ENCODE measurements around the gene KAT5. TPM values are rescaled to one million over a fixed set of nuclear protein-coding genes. Genes with fewer than 3 reads are reported as not detected.

KAT5 gene
- total RNA-seq, 4 donors from 2014 or later, result 68.9 to 96.0 (median 85.7) TPM

DNA sequence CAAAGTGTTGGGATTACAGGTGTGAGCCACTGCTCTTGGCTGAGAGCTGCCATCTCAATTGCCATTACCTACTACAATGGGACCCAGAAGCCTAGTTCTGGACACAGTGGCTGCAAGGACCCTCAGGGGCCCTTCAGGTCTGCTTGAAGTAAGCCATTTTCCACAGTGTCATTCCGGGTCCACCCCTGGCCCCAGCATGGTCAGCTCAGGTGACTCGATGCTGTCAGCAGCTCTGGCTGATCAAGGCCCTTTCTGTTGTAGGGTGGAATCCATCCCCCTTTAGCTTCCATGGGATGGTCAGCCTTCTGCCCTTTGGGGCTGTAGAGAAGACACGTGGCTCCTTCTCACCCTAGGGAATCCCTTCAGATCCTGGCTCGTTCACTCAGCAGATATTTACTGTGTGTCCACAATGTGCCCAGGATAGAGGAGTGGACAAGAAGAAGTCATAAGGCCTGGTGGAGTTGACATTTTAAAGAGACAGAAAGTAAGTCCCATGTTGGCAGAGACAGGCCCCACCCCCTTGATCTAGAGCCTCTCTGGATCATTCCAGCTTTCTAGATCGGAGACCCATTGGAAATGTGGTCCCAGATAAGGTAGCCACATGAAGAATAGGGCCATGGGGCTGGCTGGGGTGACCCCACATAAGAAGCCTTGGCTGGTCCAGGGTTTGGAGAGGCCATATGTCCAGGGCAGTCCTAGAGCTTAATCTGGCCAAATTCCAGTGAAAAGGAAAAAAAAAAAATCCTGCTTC, 15.1 kb upstream of the KAT5 start:
- TF ChIP-seq POLR2A (IDR thresholded peaks at IDR 0.05), result no peak
- TF ChIP-seq, protein P1, sequence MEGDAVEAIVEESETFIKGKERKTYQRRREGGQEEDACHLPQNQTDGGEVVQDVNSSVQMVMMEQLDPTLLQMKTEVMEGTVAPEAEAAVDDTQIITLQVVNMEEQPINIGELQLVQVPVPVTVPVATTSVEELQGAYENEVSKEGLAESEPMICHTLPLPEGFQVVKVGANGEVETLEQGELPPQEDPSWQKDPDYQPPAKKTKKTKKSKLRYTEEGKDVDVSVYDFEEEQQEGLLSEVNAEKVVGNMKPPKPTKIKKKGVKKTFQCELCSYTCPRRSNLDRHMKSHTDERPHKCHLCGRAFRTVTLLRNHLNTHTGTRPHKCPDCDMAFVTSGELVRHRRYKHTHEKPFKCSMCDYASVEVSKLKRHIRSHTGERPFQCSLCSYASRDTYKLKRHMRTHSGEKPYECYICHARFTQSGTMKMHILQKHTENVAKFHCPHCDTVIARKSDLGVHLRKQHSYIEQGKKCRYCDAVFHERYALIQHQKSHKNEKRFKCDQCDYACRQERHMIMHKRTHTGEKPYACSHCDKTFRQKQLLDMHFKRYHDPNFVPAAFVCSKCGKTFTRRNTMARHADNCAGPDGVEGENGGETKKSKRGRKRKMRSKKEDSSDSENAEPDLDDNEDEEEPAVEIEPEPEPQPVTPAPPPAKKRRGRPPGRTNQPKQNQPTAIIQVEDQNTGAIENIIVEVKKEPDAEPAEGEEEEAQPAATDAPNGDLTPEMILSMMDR (IDR thresholded peaks at IDR 0.05), result no peak
- WGBS, 2 donors, result 82 to 84% methylated on average over 5 of the region's 5 CpGs
- intact Hi-C loops (cut with DNase I; ENCODE audit: low total_unique reads), result no loop called here
- H3K4me3 ChIP-seq (ENCODE audit: low read depth, poor library complexity, severe bottlenecking), result no peak overlapping the region
- DNase-seq (ENCODE audit: low spot score in 2 of 2), result no peak

DNA sequence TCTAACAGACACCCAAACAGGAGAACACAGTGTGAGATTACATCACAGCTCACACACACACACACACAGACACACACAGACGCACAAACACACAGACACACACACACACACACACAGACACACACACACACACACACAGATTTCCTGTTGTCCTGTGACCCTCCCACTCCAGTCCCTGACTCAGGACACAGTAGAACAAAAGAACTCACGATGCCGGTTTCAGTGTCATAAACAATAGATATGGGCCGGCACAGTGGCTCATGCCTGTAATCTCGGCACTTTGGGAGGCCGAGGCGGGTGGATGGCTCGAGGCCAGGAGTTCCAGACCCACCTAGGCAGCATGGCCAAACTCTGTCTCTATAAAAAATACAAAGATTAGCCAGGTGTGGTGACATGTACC, 13.8 kb upstream of the KAT5 start:
- TF ChIP-seq, protein P1 (IDR thresholded peaks at IDR 0.05), result no peak
- TF ChIP-seq POLR2A (IDR thresholded peaks at IDR 0.05), result no peak
- DNase-seq (ENCODE audit: low spot score in 2 of 2), result no peak
- intact Hi-C loops (cut with DNase I; ENCODE audit: low total_unique reads), result no loop called here

DNA sequence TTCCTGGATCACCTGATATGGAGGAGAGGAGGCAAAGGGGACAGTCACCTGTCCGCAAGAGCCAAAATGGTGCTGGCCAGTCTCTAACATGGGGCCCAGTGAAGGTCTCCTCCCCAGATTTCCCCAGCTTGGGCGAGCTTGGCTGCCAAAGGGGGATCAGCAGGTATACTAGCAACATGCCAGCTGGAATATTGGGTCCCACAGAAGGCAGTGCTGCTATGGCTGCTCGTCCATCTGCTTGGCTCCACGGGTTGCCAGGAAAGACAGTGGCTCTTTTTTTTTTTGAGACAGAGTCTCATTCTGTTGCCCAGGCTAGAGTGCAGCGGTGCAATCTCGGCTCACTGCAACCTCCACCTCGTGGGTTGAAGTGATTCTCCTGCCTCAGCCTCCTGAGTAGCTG, 12.7 kb upstream of the KAT5 start:
- DNase-seq (ENCODE audit: low spot score in 2 of 2), result no peak
- 74 to 88% methylated on average over 7 of the region's 7 CpGs for WGBS, 2 donors
- intact Hi-C loops (cut with DNase I; ENCODE audit: low total_unique reads), result no loop called here
- TF ChIP-seq, protein P1 (IDR thresholded peaks at IDR 0.05), result no peak
- TF ChIP-seq POLR2A (IDR thresholded peaks at IDR 0.05), result no peak
- no peak overlapping the region for H3K4me3 ChIP-seq (ENCODE audit: low read depth, poor library complexity, severe bottlenecking)

More for the DNA sequence above, 13.8 kb upstream of the KAT5 start:
- WGBS, 2 donors, result 63 to 68% methylated on average over 8 of the region's 8 CpGs
- no peak overlapping the region for H3K4me3 ChIP-seq (ENCODE audit: low read depth, poor library complexity, severe bottlenecking)

DNA sequence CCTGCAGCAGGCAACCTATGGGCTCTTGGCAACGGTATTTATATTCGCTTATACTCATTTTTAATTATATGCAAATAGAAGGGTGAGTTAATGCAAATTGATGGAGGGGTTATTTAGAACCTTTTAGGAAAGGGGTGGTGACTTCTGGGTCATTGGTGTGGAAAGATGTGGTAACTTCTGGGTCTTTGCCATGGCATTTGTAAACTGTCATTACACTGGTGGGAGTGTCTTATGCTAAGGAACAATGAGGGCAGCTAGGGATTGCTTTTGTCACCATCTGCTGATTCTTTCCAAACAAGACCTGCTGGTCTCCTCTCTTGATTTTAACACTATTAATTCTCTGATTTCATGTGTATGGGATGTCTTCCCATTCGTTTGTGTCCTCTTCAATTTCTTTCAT, 11.7 kb upstream of the KAT5 start:
- 78 to 80% methylated on average over 3 of the region's 3 CpGs for WGBS, 2 donors
- TF ChIP-seq, protein P1 (IDR thresholded peaks at IDR 0.05), result no peak
- no peak for TF ChIP-seq POLR2A (IDR thresholded peaks at IDR 0.05)
- H3K4me3 ChIP-seq (ENCODE audit: low read depth, poor library complexity, severe bottlenecking), result no peak overlapping the region
- no peak for DNase-seq (ENCODE audit: low spot score in 2 of 2)
- intact Hi-C loops (cut with DNase I; ENCODE audit: low total_unique reads), result loop anchor here (10.0 kb wide), 1 partner anchor 284 kb away; no protein-coding TSS in a partner anchor

DNA sequence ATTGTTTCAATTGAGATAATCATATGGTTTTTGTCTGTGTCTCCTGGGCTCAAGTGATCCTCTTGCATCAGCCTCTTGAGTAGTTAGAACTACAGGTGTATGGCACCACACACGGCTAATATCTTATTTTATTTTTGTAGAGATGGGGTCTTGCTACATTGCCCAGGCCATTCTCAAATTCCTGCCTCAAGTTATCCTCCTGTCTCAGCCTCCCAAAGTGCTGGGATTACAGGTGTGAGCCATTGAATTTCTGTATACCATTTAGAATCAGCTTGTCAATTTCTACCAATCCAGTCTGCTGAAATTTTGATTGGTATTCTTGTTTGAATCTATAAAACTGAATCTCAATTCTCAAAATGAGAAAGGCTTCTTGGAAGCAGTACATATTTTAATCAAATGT, 10.4 kb upstream of the KAT5 start:
- H3K4me3 ChIP-seq (ENCODE audit: low read depth, poor library complexity, severe bottlenecking), result no peak overlapping the region
- DNase-seq (ENCODE audit: low spot score in 2 of 2), result no peak
- WGBS, 2 donors, result 86 to 90% methylated on average over 1 of the region's 1 CpG
- intact Hi-C loops (cut with DNase I; ENCODE audit: low total_unique reads), result loop anchor here (10.0 kb wide), 1 partner anchor 283 kb away; no protein-coding TSS in a partner anchor
- TF ChIP-seq, protein P1 (IDR thresholded peaks at IDR 0.05), result no peak
- TF ChIP-seq POLR2A (IDR thresholded peaks at IDR 0.05), result no peak
